GM18498 (cell line): ENCODE data around the gene FRYL.

ENCODE experiments used
- ATAC-seq: cut with Tn5 transposase; IDR thresholded peaks from one replicate; pipeline ENCODE4 v1.9.1; 2021; ENCODE audit warnings: mild to moderate bottlenecking, moderate library complexity; ENCODE audit not compliant: unreplicated experiment

FRYL gene

DNA sequence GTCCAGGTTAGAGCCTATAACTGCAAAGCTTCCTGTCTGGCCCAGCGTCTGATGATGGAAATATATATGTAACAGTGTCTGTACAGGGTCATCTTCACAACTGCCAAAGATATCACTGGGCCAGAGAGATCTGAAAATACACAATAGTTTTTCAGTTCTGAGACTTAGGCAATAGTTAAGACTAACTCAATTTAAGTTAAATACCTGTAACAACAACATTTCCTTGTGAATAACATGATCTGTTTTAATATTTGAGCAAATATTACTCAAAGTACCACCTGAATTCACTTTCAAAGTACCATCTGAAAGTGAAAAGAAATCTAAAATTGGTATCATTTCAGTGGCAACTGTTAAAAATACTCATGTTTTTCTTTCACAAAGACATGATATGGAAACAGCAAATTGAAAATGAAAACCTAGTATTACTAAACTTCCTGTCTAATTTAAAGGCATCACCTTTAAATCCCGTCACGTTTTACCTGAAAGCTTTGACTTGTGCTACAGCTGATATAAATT lies 280.5 kb downstream of the FRYL start:
- ATAC-seq = peak; percentile 87

DNA sequence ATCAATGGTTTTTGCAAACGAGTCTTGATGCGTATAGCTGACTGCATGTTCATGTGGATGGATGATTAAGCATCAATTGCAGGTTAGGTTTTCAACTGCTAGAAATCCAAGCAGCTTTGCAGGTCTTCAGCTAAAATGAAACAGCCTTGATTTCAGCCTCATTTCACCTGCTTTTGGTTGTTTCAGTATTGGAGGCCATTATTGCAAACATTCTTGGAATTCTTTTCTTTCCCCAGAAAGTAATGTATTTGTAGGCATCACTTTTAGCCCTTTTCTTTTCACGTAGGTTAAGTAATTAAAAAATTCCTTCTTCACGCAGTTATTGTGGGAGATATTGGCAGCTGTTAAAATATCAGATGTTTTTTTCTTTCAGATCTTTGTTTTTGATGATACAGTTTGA lies 281.2 kb downstream of the FRYL start:
- no peak for ATAC-seq

DNA sequence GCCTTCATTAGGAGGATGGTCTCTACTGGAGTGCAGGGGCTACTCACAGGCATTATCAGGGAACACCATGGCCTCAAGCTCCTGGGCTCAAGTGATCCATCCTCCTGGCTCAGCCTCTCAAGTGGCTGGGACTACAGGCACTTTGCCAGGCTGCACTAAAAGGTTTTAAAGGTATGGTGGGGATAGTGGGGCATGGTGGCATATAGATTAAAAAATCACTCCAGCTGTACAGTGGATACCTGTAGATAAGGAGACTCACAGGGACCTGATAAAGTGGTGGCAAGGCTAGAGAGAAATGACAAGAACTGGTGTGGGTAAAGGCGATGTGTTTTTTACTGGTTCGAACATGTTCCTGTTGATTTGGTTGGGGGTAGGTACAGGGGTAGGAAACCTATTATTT lies 284.1 kb downstream of the FRYL start:
- no peak for ATAC-seq

DNA sequence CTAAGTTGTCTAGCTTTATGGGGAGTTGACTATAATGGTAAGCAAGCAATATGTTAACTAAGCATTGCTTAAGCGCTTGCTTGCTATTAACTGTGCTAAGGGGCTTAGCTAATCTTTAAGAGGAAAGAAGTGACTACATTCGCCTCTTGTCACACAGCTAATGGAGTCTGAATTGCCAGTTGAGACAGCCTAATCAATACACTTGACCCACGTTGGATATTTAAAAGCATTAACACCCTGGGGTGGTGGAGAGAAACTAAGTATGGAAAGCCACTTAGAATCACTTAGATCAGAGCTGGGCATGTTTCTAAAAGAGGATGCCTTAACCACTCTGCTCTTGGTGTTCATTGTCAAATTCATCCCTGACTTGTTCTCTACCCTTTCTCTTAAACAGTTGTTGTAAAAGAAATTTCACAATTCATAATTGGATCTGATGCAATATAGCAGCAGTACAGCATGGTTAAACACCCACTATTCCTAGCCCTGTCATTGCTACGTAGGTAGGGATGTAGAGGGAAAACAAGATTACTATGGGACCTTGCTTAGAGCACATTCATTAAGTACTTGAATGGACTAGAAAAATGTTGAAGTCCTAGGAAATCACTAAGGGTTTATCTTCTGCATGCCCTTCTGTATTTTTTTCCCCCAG lies 286.5 kb downstream of the FRYL start:
- no peak for ATAC-seq

DNA sequence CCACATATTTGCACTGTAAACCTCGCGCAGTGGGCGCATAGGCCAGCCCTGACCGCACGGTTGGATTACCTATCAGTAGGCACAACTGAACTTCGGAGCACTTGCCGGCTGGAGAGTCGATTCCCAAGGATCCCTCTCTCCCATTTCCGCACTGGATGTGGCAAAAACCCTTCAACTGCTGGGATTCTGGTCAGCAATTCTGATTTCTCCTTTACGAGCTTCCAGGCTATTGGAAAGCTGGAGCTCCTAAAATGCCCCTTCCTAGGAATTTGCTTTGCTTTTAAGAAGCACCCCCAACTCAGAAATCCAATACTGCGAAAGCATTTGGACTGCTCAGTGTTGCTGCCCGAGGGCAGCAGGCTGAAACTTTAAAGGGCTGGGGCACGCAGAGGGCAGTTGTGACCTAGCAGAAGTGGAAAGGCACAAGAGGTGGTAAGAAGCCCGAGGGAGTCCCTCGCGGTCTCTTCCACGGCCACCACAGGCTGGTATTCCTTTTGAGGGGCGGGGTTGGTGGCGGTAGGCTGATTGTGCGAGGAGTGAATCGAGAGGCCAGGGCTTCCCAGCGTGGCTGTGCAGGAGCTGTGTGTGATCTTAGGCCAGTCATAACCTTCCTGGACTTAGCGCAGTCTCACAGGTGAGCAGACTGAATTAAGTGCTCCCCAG lies 288.4 kb downstream of the FRYL start:
- ATAC-seq = no peak

DNA sequence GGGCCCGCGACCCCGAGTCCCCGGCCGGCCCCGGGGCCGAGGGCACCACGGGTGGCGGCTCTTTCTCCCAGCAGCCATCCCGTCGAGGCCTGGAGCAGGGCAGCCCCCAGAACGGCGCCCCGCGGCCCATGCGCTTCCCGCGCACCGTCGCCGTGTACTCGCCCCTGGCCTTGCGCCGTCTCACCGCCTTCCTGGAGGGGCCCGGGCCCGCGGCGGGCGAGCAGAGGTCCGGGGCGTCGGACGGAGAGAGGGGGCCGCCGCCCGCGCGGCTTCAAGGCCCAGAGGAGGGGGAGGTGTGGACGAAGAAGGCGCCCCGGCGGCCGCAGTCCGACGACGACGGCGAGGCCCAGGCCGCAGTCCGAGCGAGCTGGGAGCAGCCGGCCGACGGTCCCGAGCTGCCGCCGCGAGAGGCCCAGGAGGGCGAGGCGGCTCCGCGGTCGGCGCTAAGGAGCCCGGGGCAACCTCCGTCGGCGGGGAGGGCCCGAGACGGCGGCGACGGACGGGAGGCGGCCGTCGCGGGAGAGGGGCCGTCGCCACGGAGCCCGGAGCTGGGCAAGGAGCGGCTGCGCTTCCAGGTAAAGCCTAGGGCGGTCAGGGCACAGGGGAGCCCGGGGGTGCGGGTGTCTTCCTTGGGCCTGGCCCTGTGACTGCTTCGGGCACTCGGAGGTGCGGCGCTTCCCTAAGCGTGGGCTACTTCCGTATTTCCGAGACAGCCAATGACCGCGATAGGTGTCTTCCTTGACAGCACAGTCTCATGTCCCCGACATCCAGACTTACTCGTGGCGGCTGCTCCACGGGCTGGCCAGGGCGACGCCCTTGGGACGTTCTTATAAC lies 289.2 kb downstream of the FRYL start:
- ATAC-seq = no peak

DNA sequence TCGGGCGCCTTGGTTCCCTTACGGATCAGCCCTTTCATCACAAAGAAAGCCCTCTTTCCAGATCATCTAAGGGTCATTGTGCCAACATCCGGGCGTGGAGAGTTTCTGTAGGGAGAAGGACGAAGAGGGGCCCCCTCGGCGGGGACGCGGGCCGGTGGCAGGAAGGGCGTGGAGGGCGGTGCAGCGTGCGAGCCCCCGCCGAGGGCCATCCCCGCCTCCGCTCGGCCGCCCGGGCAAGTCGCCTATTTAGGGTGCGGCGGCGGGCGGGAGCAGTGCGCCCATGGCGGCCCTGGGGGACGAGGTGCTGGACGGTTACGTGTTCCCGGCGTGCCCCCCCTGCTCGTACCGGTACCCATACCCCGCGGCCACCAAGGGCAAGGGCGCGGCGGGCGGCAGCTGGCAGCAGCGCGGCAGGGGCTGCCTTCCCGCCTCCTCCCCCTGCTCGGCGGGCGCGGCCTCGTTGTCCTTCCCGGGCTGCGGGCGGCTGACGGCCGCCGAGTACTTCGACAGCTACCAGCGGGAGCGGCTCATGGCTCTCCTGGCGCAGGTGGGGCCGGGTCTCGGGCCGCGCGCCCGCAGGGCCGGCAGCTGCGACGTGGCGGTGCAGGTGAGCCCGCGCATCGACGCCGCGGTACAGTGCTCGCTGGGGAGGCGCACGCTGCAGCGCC lies 289.9 kb downstream of the FRYL start, which contains the start of gene ZAR1:
Gene ZAR1, plus strand, starts transcription at position 241 of the 668 bp plus-strand sequence. Its CDS starts 40 bp downstream, at position 281.
- peak; percentile 53 for ATAC-seq

DNA sequence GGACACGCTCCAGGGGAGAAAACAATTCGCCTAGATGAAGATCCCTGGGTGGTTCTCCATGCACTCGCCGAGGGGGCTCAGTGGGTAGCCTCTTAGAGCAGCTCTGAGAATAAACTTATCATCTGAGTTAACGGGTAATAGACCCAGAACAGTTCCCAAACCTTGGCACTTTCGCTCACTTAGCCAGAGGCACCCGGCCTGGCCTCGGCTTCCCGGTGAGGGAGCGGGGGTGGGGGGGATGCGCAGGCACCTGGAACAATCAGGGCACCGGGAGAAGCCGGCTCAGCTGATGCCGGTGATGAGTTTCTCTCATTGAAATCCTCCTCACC lies 290.4 kb downstream of the FRYL start:
- peak; percentile 4 for ATAC-seq

DNA sequence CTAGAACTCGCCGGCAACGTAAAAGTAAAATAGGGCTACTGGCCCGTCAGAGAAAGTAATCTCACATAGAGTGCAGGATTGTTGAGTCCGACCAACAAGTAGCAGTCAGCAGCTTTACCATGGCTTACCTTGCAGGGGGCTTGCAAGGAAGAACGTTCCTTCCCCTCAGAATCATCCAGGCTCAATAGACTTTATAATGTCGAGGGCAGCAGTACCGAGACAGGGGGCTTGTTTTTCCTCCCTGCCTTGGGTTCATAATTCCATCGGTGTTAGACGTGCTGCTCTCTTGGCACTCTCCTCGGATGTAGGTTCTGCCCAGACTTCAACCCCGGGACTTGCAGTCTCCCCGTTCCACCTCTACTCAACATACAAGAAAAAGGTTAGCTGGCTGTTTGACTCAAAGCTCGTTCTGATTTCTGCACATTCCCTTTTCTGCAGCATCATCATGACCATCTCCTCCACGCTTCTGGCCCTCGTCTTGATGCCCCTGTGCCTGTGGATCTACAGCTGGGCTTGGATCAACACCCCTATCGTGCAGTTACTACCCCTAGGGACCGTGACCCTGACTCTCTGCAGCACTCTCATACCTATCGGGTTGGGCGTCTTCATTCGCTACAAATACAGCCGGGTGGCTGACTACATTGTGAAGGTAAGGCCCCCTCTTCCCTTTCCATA lies 295.4 kb downstream of the FRYL start:
- no peak for ATAC-seq

DNA sequence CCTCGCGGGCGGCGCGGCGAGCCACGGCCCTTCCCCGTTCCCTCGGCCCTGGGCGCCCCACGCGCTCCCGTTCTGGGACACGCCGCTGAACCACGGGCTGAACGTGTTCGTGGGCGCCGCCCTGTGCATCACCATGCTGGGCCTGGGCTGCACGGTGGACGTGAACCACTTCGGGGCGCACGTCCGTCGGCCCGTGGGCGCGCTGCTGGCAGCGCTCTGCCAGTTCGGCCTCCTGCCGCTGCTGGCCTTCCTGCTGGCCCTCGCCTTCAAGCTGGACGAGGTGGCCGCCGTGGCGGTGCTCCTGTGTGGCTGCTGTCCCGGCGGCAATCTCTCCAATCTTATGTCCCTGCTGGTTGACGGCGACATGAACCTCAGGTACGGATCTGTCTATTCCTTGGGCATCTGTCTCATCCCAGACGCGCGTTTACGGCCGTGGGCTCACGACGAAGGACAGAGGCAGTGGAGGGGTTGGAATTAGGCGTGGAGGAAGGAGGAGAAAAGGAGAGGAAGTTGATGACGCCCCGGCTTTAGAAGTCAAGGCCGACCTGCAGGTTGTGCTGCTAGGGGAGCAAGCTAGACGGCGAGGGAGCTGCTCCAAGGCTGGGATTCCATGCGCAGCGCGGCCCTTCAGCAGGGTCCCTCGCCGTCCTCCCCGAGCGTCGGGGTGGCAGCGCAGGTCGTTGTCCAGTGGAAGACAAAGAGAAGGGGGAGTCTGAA lies 296.1 kb downstream of the FRYL start:
- no peak for ATAC-seq

DNA sequence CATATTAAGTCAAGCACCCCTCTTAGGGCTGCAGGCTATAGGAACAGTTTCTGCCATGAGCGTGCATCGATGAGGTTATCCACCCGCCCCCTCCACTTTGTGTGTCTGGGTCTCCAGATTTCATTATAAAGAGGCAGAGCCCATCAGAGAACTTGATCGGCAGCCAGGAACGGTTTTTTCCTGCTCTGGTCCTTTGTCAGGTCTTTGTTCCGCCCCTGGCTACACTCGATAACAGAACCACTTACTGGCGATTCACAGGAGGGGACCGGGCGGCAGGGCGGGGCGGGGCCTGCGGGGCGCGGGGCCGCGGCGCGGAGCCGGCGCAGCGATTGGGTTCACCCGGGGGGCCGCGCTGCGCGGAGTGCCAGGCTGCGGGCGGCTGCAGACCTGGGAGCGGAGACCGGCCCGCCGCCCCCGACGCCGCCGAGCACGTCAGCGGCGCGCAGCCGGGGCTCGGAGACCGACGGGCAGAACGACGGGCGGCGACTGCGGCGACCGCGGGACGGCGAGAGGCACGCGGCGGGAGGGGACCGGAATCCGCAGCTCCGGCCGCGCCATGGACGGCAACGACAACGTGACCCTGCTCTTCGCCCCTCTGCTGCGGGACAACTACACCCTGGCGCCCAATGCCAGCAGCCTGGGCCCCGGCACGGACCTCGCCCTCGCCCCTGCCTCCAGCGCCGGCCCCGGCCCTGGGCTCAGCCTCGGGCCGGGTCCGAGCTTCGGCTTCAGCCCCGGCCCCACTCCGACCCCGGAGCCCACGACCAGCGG lies 296.9 kb downstream of the FRYL start, which contains the start of gene SLC10A4:
Gene SLC10A4, plus strand, starts transcription at position 338 of the 771 bp plus-strand sequence. Its CDS starts 219 bp downstream, at position 557.
- ATAC-seq = no peak

DNA sequence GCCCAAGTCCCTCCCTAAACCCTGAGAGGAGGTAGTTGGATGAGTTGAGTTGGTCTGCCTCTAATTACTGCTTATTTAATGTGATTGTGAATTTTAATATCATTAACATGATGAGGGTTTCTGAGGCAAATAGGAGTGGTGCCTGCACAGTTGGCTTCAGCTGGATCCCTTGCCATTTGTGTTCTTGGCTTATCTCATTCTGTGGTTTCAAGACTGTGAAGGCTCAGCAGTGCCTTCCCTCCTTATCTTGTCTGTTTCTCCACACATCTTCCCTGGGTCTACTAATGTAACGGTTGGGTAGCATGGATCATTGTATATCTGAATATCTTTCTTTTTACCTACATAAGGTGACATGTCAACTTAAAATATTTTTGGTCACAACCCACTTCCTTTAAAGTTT lies 298.5 kb downstream of the FRYL start:
- ATAC-seq = no peak

DNA sequence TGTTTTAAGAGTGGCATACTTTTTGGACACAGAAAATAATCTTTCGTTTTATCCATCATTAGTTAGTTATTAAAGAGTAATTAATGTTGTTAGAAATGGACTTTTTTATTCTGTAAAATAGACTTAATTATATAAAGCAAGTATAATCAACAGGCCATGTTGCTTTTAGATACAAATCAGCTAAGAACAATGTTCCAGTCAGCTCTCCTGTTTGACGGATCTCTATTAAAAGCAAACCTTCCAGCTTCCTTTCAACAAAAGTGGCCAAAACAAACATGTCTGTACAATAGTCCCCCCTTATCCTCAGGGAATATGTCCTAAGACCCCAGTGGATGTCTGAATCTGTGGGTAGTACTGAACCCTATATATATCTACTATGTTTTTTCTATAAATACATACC lies 301.8 kb downstream of the FRYL start:
- ATAC-seq = no peak

DNA sequence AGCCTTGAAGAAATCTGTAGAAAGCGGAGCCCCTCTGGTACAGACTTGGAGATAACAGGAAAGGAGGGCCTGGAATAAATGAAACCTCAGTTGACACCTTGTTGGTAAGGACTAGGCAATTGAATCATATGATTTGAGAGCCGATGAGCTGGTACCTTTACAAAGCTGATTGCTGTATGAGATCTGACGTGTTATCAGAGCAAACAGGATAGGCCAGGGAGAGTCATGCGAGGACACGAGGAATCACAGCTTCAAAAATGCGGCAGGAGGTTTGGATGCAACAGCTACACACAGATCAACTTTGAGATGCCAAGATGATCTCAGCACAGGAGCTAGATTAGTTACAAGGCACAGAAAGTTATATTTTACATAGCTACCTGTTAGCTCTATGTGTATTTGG lies 304.3 kb downstream of the FRYL start:
- no peak for ATAC-seq

DNA sequence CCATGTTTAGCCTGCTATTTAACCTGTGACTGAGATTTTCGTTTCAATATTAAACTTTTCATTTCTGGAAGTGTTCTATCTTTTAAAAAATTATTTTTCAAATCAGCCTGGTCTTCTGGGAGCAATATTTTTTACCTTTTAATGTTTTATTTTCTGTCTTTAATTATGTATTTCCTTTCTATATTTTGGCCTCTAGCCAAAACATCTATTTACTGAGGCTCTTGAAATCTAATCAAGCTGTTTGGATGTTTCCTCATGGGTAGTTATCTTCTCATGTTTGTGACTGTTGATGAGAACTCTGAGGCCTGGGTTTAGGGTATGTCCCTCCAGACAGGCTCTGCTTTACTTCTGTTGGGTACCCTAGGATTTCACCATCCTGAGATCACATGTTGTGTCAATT lies 307.3 kb downstream of the FRYL start:
- no peak for ATAC-seq

DNA sequence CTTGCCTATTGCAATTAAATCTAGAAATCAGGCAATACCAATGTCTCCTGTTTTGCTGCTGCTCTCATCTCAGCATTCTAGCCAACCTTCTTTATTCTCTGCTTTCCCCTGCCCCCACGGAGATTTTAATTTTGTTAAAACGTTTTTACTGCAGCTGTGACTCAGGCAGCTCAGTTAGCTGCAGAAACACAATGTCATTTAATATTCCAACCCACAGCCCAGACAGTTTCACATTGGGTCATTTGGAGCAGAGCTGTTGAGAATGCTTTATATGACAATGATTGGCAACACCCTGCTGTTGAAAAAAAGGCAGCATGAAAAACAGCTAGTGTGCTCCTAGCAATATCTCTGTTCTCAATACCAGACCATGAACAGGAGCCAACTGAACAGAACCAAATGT lies 309.5 kb downstream of the FRYL start:
- no peak for ATAC-seq

DNA sequence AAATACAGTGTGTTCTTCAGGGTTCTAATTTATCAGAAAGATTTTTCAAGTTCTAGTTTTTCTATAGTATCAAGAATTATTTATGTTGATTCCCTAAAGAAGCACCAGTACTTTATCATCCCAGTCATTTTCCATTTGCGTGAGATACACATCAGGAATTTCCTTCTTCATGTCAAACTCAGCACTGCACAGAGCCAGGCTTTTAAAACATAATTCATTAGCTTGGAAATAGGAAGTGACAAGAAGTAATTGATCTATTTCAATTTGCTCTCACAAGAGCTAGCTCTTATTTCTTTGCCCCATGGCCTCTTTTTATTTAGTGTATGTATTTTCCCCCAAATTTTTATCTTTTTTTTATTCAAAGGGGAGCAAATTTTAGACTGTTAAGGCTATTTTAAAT lies 309.9 kb downstream of the FRYL start:
- no peak for ATAC-seq

DNA sequence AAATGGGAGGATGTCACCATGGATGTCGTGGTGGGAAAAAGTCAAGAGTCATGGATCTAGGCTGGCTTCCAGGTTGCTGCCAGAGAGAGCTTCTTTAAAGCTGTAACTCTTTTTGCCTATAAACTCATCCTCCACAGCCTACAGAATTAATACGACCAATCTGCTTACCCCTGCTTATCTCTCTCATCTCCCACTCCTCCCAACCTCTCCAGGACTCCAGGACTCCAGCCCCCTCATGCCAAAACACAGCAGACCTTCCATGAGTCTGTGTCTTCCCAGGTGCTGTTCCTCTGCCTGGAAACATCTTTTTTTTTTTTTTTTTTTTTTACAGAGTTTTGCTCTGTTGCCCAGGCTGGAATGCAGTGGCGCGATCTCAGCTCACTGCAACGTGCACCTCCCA lies 312.2 kb downstream of the FRYL start:
- no peak for ATAC-seq

DNA sequence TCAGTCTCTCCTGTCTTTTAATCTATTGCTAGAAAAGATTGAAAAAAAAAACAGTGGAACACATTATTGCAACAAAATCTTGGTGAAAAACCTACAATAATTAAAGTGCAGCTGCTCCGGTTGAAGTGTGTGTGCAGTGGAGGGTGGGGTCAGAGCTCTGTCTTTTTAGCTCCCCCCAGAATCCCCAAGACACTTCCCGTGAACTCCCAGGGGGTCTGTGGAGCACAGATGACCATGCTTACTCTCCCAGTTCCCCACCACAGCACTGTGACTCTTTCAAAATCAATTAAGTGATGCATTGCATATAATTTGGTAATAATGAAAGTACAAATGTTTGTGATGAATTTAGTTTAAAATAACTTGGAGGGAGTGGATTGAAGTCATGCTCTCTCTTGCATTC lies 312.6 kb downstream of the FRYL start:
- no peak for ATAC-seq
